A549 (cell line): ENCODE results near the gene ANAPC7. TPM values are rescaled to one million over a fixed set of nuclear protein-coding genes. Genes with fewer than 3 reads are reported as not detected.
A peak's percentile ranks its signal among the peaks of the same experiment; 100 is the strongest.

Source experiments
- ATAC-seq, 2 experiments: fragments of 200-7000 bp in 1 of 2; fragments of >200 bp in 1 of 2; cut with Nextera tagmentation in 1 of 2; cut with Tn5 transposase in 1 of 2; 3 replicates each; pipeline versions ENCODE4 v1.8.0 to v1.9.1; 2018 to 2020; ENCODE audit warnings: mild to moderate bottlenecking in 1 of 2, moderate library complexity in 1 of 2
- CTCF ChIA-PET: fragments of 300-600 bp; sonication (Branson Sonifier 250); formaldehyde crosslinking; extraction: SDS; loops from one replicate; lab custom pipeline; 2021; ENCODE audit warnings: antibody characterized with exemption, inconsistent platforms; lab: Yijun Ruan, JAX
- POLR2A ChIA-PET: fragments of 350-600 bp; formaldehyde crosslinking; extraction: SDS; loops from one replicate; lab custom pipeline; 2021; ENCODE audit warnings: antibody characterized with exemption, inconsistent platforms; lab: Yijun Ruan, JAX
- DNase-seq, 2 experiments: peaks; one replicate each; pipeline versions ENCODE4 v3.0.0 to v3.0.0-alpha.2; 2011 to 2016; ENCODE audit warnings: low read depth in 1 of 2, low spot score in 1 of 2
- FAIRE-seq: peaks from 2 replicates; lab custom pipeline; 2011; peaks lifted over from hg19 to GRCh38; lab: Jason Lieb, UNC
- H3K27ac ChIP-seq, 2 experiments: fragments of >200 bp; sonication (Bioruptor Twin); formaldehyde crosslinking; 3 replicates each; pipeline ENCODE4 v1.5.1; 2016 to 2017
- H3K4me1 ChIP-seq: fragments of >200 bp; sonication (Bioruptor Twin); formaldehyde crosslinking; 3 replicates; pipeline ENCODE4 v1.6.1; 2016
- H3K4me2 ChIP-seq: fragments of >200 bp; sonication (Bioruptor Twin); formaldehyde crosslinking; 3 replicates; pipeline ENCODE4 v1.6.1; 2016
- H3K4me3 ChIP-seq: fragments of >200 bp; sonication (Bioruptor Twin); formaldehyde crosslinking; 3 replicates; pipeline ENCODE4 v1.5.1; 2016
- H3K9me3 ChIP-seq: fragments of >200 bp; sonication (Bioruptor Twin); formaldehyde crosslinking; 3 replicates; pipeline ENCODE4 v1.6.1; 2016
- CBX2 ChIP-seq: fragments of 200-600 bp; sonication (generic); IDR thresholded peaks from 2 replicates; pipeline ENCODE4 v1.6.1; 2016; ENCODE audit warnings: low read depth, mild to moderate bottlenecking, borderline replicate concordance
- CHD4 ChIP-seq: fragments of 200-600 bp; sonication (generic); IDR thresholded peaks from 2 replicates; pipeline ENCODE4 v1.6.1; 2016; ENCODE audit warnings: antibody characterized with exemption, mild to moderate bottlenecking, borderline replicate concordance
- EHF ChIP-seq: fragments of 250-450 bp; sonication (Bioruptor Pico); IDR thresholded peaks from 2 replicates; pipeline ENCODE4 v1.5.0; 2020; ENCODE audit warnings: mild to moderate bottlenecking
- ESRRA ChIP-seq: fragments of 150-350 bp; IDR thresholded peaks from 2 replicates; pipeline ENCODE4 v1.6.1; 2014; ENCODE audit warnings: mild to moderate bottlenecking, low read length, borderline replicate concordance
- GATA3 ChIP-seq: IDR thresholded peaks from 2 replicates; pipeline ENCODE4 v1.6.1; 2012; ENCODE audit warnings: borderline replicate concordance
- HEYL ChIP-seq: fragments of 250-450 bp; sonication (Bioruptor Pico); IDR thresholded peaks from 2 replicates; pipeline ENCODE4 v1.8.0; 2021; ENCODE audit warnings: mild to moderate bottlenecking, moderate library complexity
- HOXB13 ChIP-seq: fragments of 250-450 bp; sonication (Bioruptor Pico); IDR thresholded peaks from 2 replicates; pipeline ENCODE4 v1.5.0; 2020; ENCODE audit warnings: low read depth, mild to moderate bottlenecking, moderate library complexity
- HOXB5 ChIP-seq: fragments of 250-450 bp; sonication (Bioruptor Pico); IDR thresholded peaks from 2 replicates; pipeline ENCODE4 v1.5.0; 2020; ENCODE audit warnings: mild to moderate bottlenecking, moderate library complexity
- JUN ChIP-seq, 2 experiments: fragments of >200 bp; sonication (Bioruptor Twin); formaldehyde crosslinking; IDR thresholded peaks; 2 replicates in 1 of 2; 3 replicates in 1 of 2; pipeline ENCODE4 v1.6.1; 2016 to 2017
- JUNB ChIP-seq: fragments of >200 bp; sonication (Bioruptor Twin); formaldehyde crosslinking; IDR thresholded peaks from 2 replicates; pipeline ENCODE4 v1.6.1; 2016
- MAZ ChIP-seq: fragments of 150-350 bp; IDR thresholded peaks from 2 replicates; pipeline ENCODE4 v1.6.1; 2014; ENCODE audit warnings: antibody characterized with exemption, low read depth, low read length, borderline replicate concordance
- NFE2L2 ChIP-seq: fragments of 150-350 bp; conservative IDR thresholded peaks from 2 replicates; pipeline ENCODE4 v1.6.1; 2014; ENCODE audit warnings: low read length
- NR3C1 ChIP-seq: fragments of >200 bp; sonication (Bioruptor Twin); formaldehyde crosslinking; IDR thresholded peaks from 3 replicates; pipeline ENCODE4 v1.6.1; 2017
- POLR2AphosphoS2 ChIP-seq: conservative IDR thresholded peaks from 2 replicates; pipeline ENCODE4 v1.6.1; 2012; ENCODE audit warnings: low read length, improper control_type of control experiment, inconsistent platforms
- RARB ChIP-seq: fragments of 250-450 bp; sonication (Bioruptor Pico); IDR thresholded peaks from 2 replicates; pipeline ENCODE4 v1.8.0; 2021; ENCODE audit warnings: mild to moderate bottlenecking, moderate library complexity
- SREBF2 ChIP-seq: fragments of 450-650 bp; IDR thresholded peaks from 2 replicates; pipeline ENCODE4 v1.6.1; 2014; ENCODE audit warnings: mild to moderate bottlenecking, moderate library complexity
- TFCP2L1 ChIP-seq: fragments of 250-450 bp; sonication (Bioruptor Pico); IDR thresholded peaks from 2 replicates; pipeline ENCODE4 v1.5.0; 2021; ENCODE audit warnings: mild to moderate bottlenecking
- ZNF302 ChIP-seq: fragments of 250-450 bp; sonication (Bioruptor Pico); IDR thresholded peaks from 2 replicates; pipeline ENCODE4 v1.9.0; 2021; ENCODE audit warnings: inconsistent platforms, mild to moderate bottlenecking, moderate library complexity
- WGBS: methylation state at CpG from one replicate; pipeline ENCODE4 v1.1.6; 2017; ENCODE audit errors: missing lambda C conversion rate; 5-methylcytosine and 5-hydroxymethylcytosine counted together
- polyA plus RNA-seq, 4 experiments: library from polyadenylated mRNA; depleted of rRNA in 3 of 4; stranded (reverse); fragments of >200 nt; fragmentation: RNase III in 1 of 4; extraction: RNeasy Plus Mini Kit Qiagen cat#74134 plus additional on column Dnase treatment in 1 of 4; gene quantifications; 2 replicates in 3 of 4; 3 replicates in 1 of 4; pipeline ENCODE4 v1.2.3, GENCODE V29; 2011 to 2017
- TF ChIP-seq, protein P1 (sequence below): fragments of >200 bp; sonication (Bioruptor Twin); formaldehyde crosslinking; IDR thresholded peaks from 2 replicates; pipeline ENCODE4 v1.6.1; 2016
- TF ChIP-seq, protein P2 (sequence below): fragments of 200-600 bp; sonication (generic); IDR thresholded peaks from 2 replicates; pipeline ENCODE4 v1.6.1; 2016; ENCODE audit warnings: antibody characterized with exemption, mild to moderate bottlenecking, moderate library complexity
- TF ChIP-seq, protein P3 (sequence below): fragments of 150-350 bp; IDR thresholded peaks from 2 replicates; pipeline ENCODE4 v1.6.1; 2014; ENCODE audit warnings: low read depth, mild to moderate bottlenecking, low read length
- TF ChIP-seq, protein P4 (sequence below): IDR thresholded peaks from 2 replicates; pipeline ENCODE4 v1.6.1; 2012; ENCODE audit warnings: low read depth, borderline replicate concordance
- TF ChIP-seq, protein P5 (sequence below): fragments of 450-650 bp; IDR thresholded peaks from 2 replicates; pipeline ENCODE4 v1.6.1; 2014; ENCODE audit warnings: antibody characterized with exemption
- TF ChIP-seq, protein P6 (sequence below): fragments of >200 bp; sonication (Bioruptor Twin); formaldehyde crosslinking; IDR thresholded peaks from 3 replicates; pipeline ENCODE4 v1.6.1; 2016
- TF ChIP-seq, protein P7 (sequence below): IDR thresholded peaks from 2 replicates; pipeline ENCODE4 v1.6.1; 2012

The ANAPC7 gene
- polyA plus RNA-seq, 2 of the 4 experiments (the other 2 are of a cell fraction): 66.1 to 122 TPM

DNA sequence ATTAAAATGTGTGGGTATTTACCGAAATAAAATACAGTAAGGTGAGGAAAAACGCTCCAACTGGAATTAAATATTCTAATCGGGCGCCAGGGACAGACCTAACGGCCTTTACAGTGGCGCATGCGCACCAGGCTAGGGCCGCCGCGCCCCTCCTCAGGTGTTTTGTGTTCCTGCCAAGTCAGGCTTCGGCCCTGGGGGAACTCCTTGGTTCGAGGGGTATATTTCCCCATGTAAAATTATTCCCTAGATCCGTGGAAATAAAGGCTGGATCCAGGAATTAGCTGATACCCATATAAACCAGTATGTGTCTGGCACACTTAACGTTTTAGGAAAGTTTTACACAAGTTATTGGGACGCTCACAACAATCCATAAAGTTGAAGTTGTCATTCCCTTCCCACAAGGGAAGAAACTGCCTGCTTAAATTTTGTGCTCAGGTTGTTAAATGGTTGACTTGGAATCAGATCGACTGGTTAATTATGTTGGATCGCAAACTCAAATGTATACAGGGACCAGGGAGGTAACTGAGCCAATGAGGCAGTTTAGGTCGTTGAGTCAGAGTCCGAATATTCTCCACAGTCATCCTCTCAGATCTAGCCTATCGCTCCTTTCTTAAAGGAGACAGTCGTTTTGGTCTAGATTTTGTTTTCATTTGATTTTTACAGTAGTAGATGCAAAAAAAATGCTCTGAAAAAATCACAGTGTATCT is 621 bp upstream of the ANAPC7 start (continued):
- peak; percentile 49; the same call in 1 of the 2 replicates for TF ChIP-seq MAZ
- TF ChIP-seq, protein P1, sequence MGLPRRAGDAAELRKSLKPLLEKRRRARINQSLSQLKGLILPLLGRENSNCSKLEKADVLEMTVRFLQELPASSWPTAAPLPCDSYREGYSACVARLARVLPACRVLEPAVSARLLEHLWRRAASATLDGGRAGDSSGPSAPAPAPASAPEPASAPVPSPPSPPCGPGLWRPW: no peak
- no peak for TF ChIP-seq ZNF302 (CRISPR knock-in tag)
- no peak for TF ChIP-seq HOXB5
- no peak for TF ChIP-seq NR3C1
- TF ChIP-seq HEYL (CRISPR knock-in tag): no peak
- TF ChIP-seq JUN (IDR thresholded peaks at IDR 0.05): peak; percentile 66 to 85; a peak in 3 of 5 replicates
- no peak for TF ChIP-seq ESRRA
- TF ChIP-seq POLR2AphosphoS2: no peak
- TF ChIP-seq CHD4: no peak
- no peak for TF ChIP-seq GATA3
- TF ChIP-seq, protein P2, sequence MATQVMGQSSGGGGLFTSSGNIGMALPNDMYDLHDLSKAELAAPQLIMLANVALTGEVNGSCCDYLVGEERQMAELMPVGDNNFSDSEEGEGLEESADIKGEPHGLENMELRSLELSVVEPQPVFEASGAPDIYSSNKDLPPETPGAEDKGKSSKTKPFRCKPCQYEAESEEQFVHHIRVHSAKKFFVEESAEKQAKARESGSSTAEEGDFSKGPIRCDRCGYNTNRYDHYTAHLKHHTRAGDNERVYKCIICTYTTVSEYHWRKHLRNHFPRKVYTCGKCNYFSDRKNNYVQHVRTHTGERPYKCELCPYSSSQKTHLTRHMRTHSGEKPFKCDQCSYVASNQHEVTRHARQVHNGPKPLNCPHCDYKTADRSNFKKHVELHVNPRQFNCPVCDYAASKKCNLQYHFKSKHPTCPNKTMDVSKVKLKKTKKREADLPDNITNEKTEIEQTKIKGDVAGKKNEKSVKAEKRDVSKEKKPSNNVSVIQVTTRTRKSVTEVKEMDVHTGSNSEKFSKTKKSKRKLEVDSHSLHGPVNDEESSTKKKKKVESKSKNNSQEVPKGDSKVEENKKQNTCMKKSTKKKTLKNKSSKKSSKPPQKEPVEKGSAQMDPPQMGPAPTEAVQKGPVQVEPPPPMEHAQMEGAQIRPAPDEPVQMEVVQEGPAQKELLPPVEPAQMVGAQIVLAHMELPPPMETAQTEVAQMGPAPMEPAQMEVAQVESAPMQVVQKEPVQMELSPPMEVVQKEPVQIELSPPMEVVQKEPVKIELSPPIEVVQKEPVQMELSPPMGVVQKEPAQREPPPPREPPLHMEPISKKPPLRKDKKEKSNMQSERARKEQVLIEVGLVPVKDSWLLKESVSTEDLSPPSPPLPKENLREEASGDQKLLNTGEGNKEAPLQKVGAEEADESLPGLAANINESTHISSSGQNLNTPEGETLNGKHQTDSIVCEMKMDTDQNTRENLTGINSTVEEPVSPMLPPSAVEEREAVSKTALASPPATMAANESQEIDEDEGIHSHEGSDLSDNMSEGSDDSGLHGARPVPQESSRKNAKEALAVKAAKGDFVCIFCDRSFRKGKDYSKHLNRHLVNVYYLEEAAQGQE: no peak
- TF ChIP-seq TFCP2L1 (CRISPR knock-in tag): 0 out of 2 replicates have a peak, but pooled peaks have one; percentile 11
- no peak for TF ChIP-seq EHF (CRISPR knock-in tag)

DNA sequence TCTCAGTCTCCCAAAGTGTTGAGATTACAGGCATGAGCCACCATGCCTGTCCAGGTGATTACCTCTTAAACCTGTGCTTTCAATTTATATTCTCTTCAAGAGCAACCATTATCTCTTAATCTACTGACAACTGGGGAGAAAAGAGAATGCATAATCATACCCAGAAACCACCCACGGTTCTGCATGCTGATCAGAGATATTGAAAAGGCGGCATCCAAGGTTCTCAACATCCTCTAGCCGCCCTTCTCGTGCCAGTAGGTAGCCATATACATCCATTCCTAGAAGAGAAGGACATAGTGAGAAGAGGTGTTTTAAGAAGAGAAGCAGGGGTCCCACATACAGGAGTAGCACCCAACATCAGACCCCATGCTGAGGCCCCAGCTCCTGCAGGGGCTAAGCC is 20.8 kb downstream of the ANAPC7 start:
- DNase-seq (no peak), FAIRE-seq (no peak), ATAC-seq (no peak)
- ChIA-PET POLR2A (no interaction called here), CTCF (interaction anchor here (1.0 to 1.6 kb wide), 3 partner anchors 11 to 49 kb away, joined by 3 to 7 read pairs (median 4); no protein-coding TSS in a partner anchor)
- Histone ChIP-seq H3K27ac (no peak overlapping the region), H3K9me3 (no peaks in the 10 kb centered on the region), H3K4me2 (no peak overlapping the region), H3K4me1 (no peaks in the 10 kb centered on the region), H3K4me3 (no peak overlapping the region)
- 97% methylated on average over 4 of the region's 4 CpGs for WGBS
- TF ChIP-seq, protein P3, sequence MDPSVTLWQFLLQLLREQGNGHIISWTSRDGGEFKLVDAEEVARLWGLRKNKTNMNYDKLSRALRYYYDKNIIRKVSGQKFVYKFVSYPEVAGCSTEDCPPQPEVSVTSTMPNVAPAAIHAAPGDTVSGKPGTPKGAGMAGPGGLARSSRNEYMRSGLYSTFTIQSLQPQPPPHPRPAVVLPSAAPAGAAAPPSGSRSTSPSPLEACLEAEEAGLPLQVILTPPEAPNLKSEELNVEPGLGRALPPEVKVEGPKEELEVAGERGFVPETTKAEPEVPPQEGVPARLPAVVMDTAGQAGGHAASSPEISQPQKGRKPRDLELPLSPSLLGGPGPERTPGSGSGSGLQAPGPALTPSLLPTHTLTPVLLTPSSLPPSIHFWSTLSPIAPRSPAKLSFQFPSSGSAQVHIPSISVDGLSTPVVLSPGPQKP: no peak
- TF ChIP-seq, protein P4, sequence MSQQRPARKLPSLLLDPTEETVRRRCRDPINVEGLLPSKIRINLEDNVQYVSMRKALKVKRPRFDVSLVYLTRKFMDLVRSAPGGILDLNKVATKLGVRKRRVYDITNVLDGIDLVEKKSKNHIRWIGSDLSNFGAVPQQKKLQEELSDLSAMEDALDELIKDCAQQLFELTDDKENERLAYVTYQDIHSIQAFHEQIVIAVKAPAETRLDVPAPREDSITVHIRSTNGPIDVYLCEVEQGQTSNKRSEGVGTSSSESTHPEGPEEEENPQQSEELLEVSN: no peak
- TF ChIP-seq HOXB13 (CRISPR knock-in tag): no peak
- TF ChIP-seq, protein P5, sequence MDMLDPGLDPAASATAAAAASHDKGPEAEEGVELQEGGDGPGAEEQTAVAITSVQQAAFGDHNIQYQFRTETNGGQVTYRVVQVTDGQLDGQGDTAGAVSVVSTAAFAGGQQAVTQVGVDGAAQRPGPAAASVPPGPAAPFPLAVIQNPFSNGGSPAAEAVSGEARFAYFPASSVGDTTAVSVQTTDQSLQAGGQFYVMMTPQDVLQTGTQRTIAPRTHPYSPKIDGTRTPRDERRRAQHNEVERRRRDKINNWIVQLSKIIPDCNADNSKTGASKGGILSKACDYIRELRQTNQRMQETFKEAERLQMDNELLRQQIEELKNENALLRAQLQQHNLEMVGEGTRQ: no peak
- TF ChIP-seq NR3C1: no peak
- no peak for TF ChIP-seq SREBF2
- TF ChIP-seq NFE2L2: no peak
- TF ChIP-seq, protein P6, sequence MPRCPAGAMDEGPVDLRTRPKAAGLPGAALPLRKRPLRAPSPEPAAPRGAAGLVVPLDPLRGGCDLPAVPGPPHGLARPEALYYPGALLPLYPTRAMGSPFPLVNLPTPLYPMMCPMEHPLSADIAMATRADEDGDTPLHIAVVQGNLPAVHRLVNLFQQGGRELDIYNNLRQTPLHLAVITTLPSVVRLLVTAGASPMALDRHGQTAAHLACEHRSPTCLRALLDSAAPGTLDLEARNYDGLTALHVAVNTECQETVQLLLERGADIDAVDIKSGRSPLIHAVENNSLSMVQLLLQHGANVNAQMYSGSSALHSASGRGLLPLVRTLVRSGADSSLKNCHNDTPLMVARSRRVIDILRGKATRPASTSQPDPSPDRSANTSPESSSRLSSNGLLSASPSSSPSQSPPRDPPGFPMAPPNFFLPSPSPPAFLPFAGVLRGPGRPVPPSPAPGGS: no peak
- no peak for TF ChIP-seq JUNB
- no peak for TF ChIP-seq RARB (CRISPR knock-in tag)
- TF ChIP-seq, protein P7, sequence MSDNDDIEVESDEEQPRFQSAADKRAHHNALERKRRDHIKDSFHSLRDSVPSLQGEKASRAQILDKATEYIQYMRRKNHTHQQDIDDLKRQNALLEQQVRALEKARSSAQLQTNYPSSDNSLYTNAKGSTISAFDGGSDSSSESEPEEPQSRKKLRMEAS: no peak
- no peak for TF ChIP-seq GATA3
- no peak for TF ChIP-seq CBX2
